HCT116 (cell line): ENCODE data around the gene AURKAIP1. TPM values are rescaled to one million over a fixed set of nuclear protein-coding genes. Genes with fewer than 3 reads are reported as not detected.
A peak's percentile ranks its signal among the peaks of the same experiment; 100 is the strongest.

ENCODE experiments used
- ATAC-seq: fragments of 200-7000 bp; cut with Tn5 transposase; 2 replicates; pipeline ENCODE4 v1.9.1; 2020; ENCODE audit warnings: mild to moderate bottlenecking, moderate library complexity
- BruUV-seq: library from RNA; stranded (reverse); fragments of 400-500 nt; replicated peaks from 2 replicates; lab custom pipeline; 2021; lab: Mats Ljungman, UMichigan
- CTCF ChIA-PET: fragments of 300-600 bp; sonication (Branson Sonifier 250); formaldehyde crosslinking; loops from one replicate; lab custom pipeline; 2021; ENCODE audit warnings: antibody characterized with exemption; lab: Charles Lee
- POLR2A ChIA-PET: fragments of 300-600, 350-600 bp; sonication (Branson Sonifier 250); formaldehyde crosslinking; loops from one replicate; lab custom pipeline; 2021; ENCODE audit warnings: antibody characterized with exemption; lab: Charles Lee
- RAD21 ChIA-PET, 2 experiments: fragments of 300-600 bp; sonication (Branson Sonifier 250); formaldehyde crosslinking; loops; one replicate each; lab custom pipeline; 2023; ENCODE audit warnings: low total read pairs in 2 of 2; ENCODE audit not compliant: uncharacterized antibody in 2 of 2, unreplicated experiment in 2 of 2, low non-redundant PET in 1 of 2; lab: Charles Lee
- DNase-seq: peaks from one replicate; pipeline ENCODE4 v3.0.0-alpha.2; 2010; ENCODE audit warnings: low read depth, low spot score
- H2AFZ ChIP-seq: fragments of 200-600 bp; shearing (Covaris generic), sonication (generic); 2 replicates; pipeline ENCODE4 v1.6.1; 2017; ENCODE audit warnings: low read depth, mixed run types, mixed read lengths, antibody characterized with exemption, low read length; ENCODE audit not compliant: poor library complexity, severe bottlenecking
- H3K27ac ChIP-seq: 2 replicates; pipeline ENCODE4 v1.5.1; 2012; ENCODE audit warnings: low read depth, low read length
- H3K27me3 ChIP-seq: fragments of 200-600 bp; sonication (generic); 2 replicates; pipeline ENCODE4 v1.6.1; 2016; ENCODE audit warnings: mixed run types, low read length, mixed read lengths; ENCODE audit not compliant: insufficient read depth
- H3K36me3 ChIP-seq, 2 experiments: fragments of 200-500 bp in 1 of 2; fragments of 200-600 bp in 1 of 2; sonication (Bioruptor generic) in 1 of 2; sonication (generic) in 1 of 2; 2 replicates each; pipeline versions ENCODE4 v1.5.1 to v1.6.1; 2014 to 2016; ENCODE audit warnings: low read length in 2 of 2, inconsistent platforms in 1 of 2, mixed read lengths in 1 of 2, mixed run types in 1 of 2; ENCODE audit not compliant: insufficient read depth in 2 of 2, control insufficient read depth in 1 of 2
- H3K4me1 ChIP-seq, 2 experiments: fragments of 200-600 bp in 1 of 2; sonication (generic) in 1 of 2; 2 replicates each; pipeline versions ENCODE4 v1.5.1 to v1.6.1; 2012 to 2017; ENCODE audit warnings: low read length in 2 of 2, inconsistent platforms in 1 of 2, mild to moderate bottlenecking in 1 of 2, mixed read lengths in 1 of 2, mixed run types in 1 of 2, moderate library complexity in 1 of 2; ENCODE audit not compliant: insufficient read depth in 2 of 2, control insufficient read depth in 1 of 2
- H3K4me2 ChIP-seq: fragments of 200-600 bp; sonication (generic); 2 replicates; pipeline ENCODE4 v1.6.1; 2017; ENCODE audit warnings: mixed run types, low read length, mixed read lengths
- H3K4me3 ChIP-seq, 2 experiments: fragments of 200-600 bp in 1 of 2; sonication (generic) in 1 of 2; replicated peaks in 1 of 2; 2 replicates each; pipeline ENCODE4 v1.5.1; 2011 to 2016; ENCODE audit warnings: low read length in 2 of 2, control low read depth in 1 of 2, low read depth in 1 of 2, mild to moderate bottlenecking in 1 of 2, mixed read lengths in 1 of 2, mixed run types in 1 of 2
- H3K79me2 ChIP-seq: fragments of 200-600 bp; sonication (generic); 2 replicates; pipeline ENCODE4 v1.6.1; 2017; ENCODE audit warnings: mild to moderate bottlenecking, mixed run types, low read length, moderate library complexity, mixed read lengths; ENCODE audit not compliant: insufficient read depth
- H3K9ac ChIP-seq: fragments of 200-600 bp; sonication (generic); 2 replicates; pipeline ENCODE4 v1.6.1; 2016; ENCODE audit warnings: low read length, mixed read lengths
- H3K9me2 ChIP-seq: fragments of 200-600 bp; sonication (generic), shearing (Covaris generic); 2 replicates; pipeline ENCODE4 v1.6.1; 2017; ENCODE audit warnings: mixed run types, mild to moderate bottlenecking, moderate library complexity; ENCODE audit not compliant: insufficient read depth
- H3K9me3 ChIP-seq, 2 experiments: fragments of 200-500 bp in 1 of 2; fragments of 200-600 bp in 1 of 2; sonication (Bioruptor generic) in 1 of 2; sonication (generic) in 1 of 2; 2 replicates each; pipeline ENCODE4 v1.6.1; 2014 to 2017; ENCODE audit warnings: low read length in 2 of 2, mixed read lengths in 2 of 2, inconsistent platforms in 1 of 2, low read depth in 1 of 2, mild to moderate bottlenecking in 1 of 2, mixed run types in 1 of 2, moderate library complexity in 1 of 2; ENCODE audit not compliant: control insufficient read depth in 1 of 2, insufficient read depth in 1 of 2
- H4K20me1 ChIP-seq: fragments of 200-600 bp; sonication (generic), shearing (Covaris generic); 2 replicates; pipeline ENCODE4 v1.6.1; 2017; ENCODE audit warnings: mixed run types, mild to moderate bottlenecking, moderate library complexity; ENCODE audit not compliant: insufficient read depth
- EZH2 ChIP-seq: fragments of 200-600 bp; sonication (generic); IDR thresholded peaks from 2 replicates; pipeline ENCODE4 v1.6.1; 2017; ENCODE audit warnings: antibody characterized with exemption, mixed run types
- POLR2A ChIP-seq: IDR thresholded peaks from 2 replicates; pipeline ENCODE4 v1.7.0; 2011; ENCODE audit warnings: borderline replicate concordance; ENCODE audit not compliant: insufficient read depth, insufficient read length; ENCODE audit errors: extremely low read depth
- POLR2AphosphoS5 ChIP-seq: IDR thresholded peaks from 2 replicates; pipeline ENCODE4 v1.6.1; 2011; ENCODE audit warnings: mild to moderate bottlenecking, low read depth, low read length, moderate library complexity
- YY1 ChIP-seq: IDR thresholded peaks from 2 replicates; pipeline ENCODE4 v1.6.1; 2011; ENCODE audit warnings: low read length, low read depth, moderate library complexity, mild to moderate bottlenecking; ENCODE audit not compliant: insufficient replicate concordance; ENCODE audit errors: extremely low read depth
- ZNF274 ChIP-seq: fragments of 200-500 bp; sonication (Bioruptor generic); IDR thresholded peaks from 2 replicates; pipeline ENCODE4 v1.6.1; 2014; ENCODE audit warnings: mild to moderate bottlenecking, low read depth, low read length, inconsistent platforms
- intact Hi-C: fragments of 100-400 bp; cut with micrococcal nuclease; formaldehyde crosslinking; loops from 2 replicates; pipeline ENCODE4 v1.10.0; 2022
- total RNA-seq: library from RNA; stranded (reverse); gene quantifications from one replicate; pipeline ENCODE4 v1.2.1, GENCODE V29; 2021; ENCODE audit not compliant: unreplicated experiment
- TF ChIP-seq, protein P1 (sequence below): IDR thresholded peaks from 2 replicates; pipeline ENCODE4 v1.6.1; 2012
- TF ChIP-seq, protein P2 (sequence below), 3 experiments: fragments of 200-600 bp in 1 of 3; sonication (generic) in 1 of 3; IDR thresholded peaks in 2 of 3; conservative IDR thresholded peaks in 1 of 3; 2 replicates each; pipeline ENCODE4 v1.5.1; 2012 to 2017; ENCODE audit warnings: low read depth in 2 of 3, low read length in 2 of 3, antibody characterized with exemption in 1 of 3, borderline replicate concordance in 1 of 3, control low read depth in 1 of 3, mild to moderate bottlenecking in 1 of 3, mixed read lengths in 1 of 3, mixed run types in 1 of 3, moderate library complexity in 1 of 3; ENCODE audit not compliant: insufficient read depth in 1 of 3
- TF ChIP-seq, protein P3 (sequence below): IDR thresholded peaks from 2 replicates; pipeline ENCODE4 v1.6.1; 2011; ENCODE audit warnings: mild to moderate bottlenecking, low read length, moderate library complexity; ENCODE audit not compliant: insufficient replicate concordance; ENCODE audit errors: extremely low read depth

AURKAIP1 gene
- total RNA-seq, 1 experiment from 2014 or later, result 200 TPM

DNA sequence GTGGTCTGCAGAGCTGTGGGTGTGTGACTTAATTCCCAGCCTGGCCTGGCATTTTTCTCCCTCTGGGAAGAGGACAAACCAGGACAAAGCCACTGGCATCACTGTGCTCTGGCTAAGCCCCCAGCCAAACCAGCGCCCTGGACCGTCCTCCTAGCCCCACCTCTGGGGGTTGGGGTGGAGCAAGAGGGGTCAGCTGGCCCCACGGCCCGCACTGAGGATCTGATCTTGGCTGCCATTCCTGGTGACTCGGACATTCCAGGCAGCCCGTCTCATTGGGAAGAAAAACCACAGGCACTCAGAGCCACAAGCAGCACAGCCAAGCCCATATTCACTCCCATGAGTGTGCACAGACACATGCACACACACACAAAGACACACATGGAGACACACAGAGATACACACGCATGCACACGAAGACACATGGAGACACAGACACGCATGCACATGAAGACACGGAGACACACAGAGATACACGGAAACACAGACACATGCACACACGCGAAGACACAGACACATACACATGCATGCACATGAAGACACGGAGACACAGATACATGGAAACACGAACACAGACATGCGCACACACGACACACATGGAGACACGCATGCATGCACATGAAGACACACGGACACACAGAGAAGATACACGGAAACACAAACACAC, 14.4 kb downstream of the AURKAIP1 start:
- H2AFZ ChIP-seq, result no peak overlapping the region
- peak overlapping the region; percentile 68 for H3K4me2 ChIP-seq
- H3K9me3 ChIP-seq, result no peaks in the 10 kb centered on the region
- ChIA-PET RAD21 (interaction anchor here in 1 of 2 experiments (1.2 kb wide), 1 partner anchor 11 kb away, joined by 3 read pairs; no protein-coding TSS in a partner anchor), CTCF (no interaction called here), POLR2A (no interaction called here)
- H4K20me1 ChIP-seq, result no peaks in the 10 kb centered on the region
- DNase-seq (peak; percentile 56), ATAC-seq (peak; percentile 82)
- BruUV-seq, result no TSS peak
- intact Hi-C loops, result no loop called here
- peak overlapping the region; percentile 51 for H3K9ac ChIP-seq
- peak overlapping the region; percentile 49 for H3K27ac ChIP-seq
- TF ChIP-seq ZNF274, result no peak
- TF ChIP-seq EZH2, result no peak
- peak; percentile 28; the same call in 1 of the 2 replicates for TF ChIP-seq POLR2AphosphoS5
- no peak for TF ChIP-seq POLR2A
- peak; percentile 36 for TF ChIP-seq YY1
- TF ChIP-seq, protein P1, sequence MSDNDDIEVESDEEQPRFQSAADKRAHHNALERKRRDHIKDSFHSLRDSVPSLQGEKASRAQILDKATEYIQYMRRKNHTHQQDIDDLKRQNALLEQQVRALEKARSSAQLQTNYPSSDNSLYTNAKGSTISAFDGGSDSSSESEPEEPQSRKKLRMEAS, result no peak
- TF ChIP-seq, protein P2, sequence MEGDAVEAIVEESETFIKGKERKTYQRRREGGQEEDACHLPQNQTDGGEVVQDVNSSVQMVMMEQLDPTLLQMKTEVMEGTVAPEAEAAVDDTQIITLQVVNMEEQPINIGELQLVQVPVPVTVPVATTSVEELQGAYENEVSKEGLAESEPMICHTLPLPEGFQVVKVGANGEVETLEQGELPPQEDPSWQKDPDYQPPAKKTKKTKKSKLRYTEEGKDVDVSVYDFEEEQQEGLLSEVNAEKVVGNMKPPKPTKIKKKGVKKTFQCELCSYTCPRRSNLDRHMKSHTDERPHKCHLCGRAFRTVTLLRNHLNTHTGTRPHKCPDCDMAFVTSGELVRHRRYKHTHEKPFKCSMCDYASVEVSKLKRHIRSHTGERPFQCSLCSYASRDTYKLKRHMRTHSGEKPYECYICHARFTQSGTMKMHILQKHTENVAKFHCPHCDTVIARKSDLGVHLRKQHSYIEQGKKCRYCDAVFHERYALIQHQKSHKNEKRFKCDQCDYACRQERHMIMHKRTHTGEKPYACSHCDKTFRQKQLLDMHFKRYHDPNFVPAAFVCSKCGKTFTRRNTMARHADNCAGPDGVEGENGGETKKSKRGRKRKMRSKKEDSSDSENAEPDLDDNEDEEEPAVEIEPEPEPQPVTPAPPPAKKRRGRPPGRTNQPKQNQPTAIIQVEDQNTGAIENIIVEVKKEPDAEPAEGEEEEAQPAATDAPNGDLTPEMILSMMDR (IDR thresholded peaks at IDR 0.05 in 2 of 3, conservative IDR thresholded peaks at IDR 0.05 in 1 of 3; ENCODE audit: borderline replicate concordance in 1 of 3, insufficient read depth in 1 of 3, low read depth in 2 of 3, low read length in 2 of 3), result no peak
- TF ChIP-seq, protein P3, sequence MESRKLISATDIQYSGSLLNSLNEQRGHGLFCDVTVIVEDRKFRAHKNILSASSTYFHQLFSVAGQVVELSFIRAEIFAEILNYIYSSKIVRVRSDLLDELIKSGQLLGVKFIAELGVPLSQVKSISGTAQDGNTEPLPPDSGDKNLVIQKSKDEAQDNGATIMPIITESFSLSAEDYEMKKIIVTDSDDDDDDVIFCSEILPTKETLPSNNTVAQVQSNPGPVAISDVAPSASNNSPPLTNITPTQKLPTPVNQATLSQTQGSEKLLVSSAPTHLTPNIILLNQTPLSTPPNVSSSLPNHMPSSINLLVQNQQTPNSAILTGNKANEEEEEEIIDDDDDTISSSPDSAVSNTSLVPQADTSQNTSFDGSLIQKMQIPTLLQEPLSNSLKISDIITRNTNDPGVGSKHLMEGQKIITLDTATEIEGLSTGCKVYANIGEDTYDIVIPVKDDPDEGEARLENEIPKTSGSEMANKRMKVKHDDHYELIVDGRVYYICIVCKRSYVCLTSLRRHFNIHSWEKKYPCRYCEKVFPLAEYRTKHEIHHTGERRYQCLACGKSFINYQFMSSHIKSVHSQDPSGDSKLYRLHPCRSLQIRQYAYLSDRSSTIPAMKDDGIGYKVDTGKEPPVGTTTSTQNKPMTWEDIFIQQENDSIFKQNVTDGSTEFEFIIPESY, result no peak
- H3K4me1 ChIP-seq, result peaks cover 24 to 54% of the 10 kb centered on the region in 2 experiments
- 0 out of 4 replicates have a peak overlapping the region, but pooled peaks of 1 of the 2 experiments have one; percentile 25 for H3K4me3 ChIP-seq
- no peaks in the 10 kb centered on the region for H3K9me2 ChIP-seq
- no peaks in the 10 kb centered on the region for H3K36me3 ChIP-seq
- no peaks in the 10 kb centered on the region for H3K27me3 ChIP-seq
- H3K79me2 ChIP-seq, result no peaks in the 10 kb centered on the region
